Tongue (tissue), 2 donors: ENCODE results near the gene LSM2. TPM values are rescaled to one million over a fixed set of nuclear protein-coding genes. Genes with fewer than 3 reads are reported as not detected.

Source experiments
- DNase-seq: peaks from one replicate; pipeline ENCODE4 v3.0.0-alpha.2; 2015
- total RNA-seq: library from RNA; depleted of rRNA; stranded (reverse); fragments of >200 nt; gene quantifications from one replicate; pipeline ENCODE4 v1.2.3, GENCODE V29; 2014

The LSM2 gene
- total RNA-seq, 1 donor from 2014 or later, result 20.8 TPM

DNA sequence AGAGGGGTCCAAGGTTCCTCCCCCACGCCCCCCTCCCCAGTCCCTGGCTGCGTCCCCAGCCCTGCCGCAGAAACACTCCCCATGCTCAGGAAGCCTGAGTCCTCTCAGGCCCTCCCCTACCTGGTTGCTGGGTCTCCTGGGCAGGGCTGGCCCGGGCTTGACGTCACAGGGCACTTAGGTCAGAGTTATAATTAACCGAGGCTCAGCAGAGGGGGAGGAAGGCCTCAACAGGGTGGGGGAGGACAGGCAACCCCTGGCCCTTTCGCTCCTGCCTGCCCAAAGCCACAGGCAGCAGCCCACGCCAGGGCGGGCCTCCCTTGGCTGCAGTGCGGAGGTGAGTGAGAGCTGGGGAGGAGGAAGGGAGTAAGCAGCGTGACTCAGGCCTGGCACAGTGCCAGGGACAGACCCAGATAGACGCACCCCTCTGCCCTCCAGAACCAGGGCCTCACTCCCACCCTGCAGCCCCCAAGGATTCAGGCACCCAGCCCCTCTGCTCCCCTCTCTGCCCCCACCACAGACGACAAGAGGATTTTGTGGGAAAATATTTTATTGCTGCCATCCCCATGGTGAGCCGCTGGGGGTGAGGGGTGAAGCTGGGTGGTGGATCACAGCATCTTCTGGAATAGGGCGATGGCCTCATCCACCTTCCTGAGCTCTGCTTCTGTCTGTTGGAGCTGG is 29.6 kb downstream of the LSM2 start, which contains the start of gene VWA7:
Gene VWA7, minus strand, starts transcription at position 340 of the 678 bp plus-strand sequence. CDS start 549 bp downstream, outside the sequence.
- peak; percentile 65 for DNase-seq

DNA sequence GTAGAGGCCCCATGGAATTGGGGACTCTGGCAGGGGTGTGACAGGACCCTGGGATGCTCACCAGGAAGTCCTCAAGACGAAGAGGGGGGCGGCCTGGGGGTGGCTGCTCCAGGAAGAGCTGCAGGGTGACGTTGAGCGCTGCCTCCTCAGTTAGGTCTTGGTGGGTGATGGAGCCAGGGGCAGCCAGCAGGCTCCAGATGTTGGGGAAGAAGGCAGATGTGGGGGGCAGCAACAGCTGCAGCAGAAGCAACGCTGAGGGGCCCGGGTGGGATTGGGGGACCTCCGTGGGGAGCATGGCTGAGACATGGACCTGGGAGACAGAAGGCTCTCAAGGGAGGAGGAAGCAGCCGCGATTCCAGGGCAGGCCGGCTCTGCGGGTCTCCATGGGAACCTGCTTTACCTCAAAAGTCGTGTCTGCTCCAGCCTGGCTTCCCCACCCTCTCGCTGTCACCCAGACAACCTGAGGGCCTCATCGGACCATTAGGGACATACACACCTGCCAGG is 30.2 kb downstream of the LSM2 start:
- DNase-seq, result no peak

DNA sequence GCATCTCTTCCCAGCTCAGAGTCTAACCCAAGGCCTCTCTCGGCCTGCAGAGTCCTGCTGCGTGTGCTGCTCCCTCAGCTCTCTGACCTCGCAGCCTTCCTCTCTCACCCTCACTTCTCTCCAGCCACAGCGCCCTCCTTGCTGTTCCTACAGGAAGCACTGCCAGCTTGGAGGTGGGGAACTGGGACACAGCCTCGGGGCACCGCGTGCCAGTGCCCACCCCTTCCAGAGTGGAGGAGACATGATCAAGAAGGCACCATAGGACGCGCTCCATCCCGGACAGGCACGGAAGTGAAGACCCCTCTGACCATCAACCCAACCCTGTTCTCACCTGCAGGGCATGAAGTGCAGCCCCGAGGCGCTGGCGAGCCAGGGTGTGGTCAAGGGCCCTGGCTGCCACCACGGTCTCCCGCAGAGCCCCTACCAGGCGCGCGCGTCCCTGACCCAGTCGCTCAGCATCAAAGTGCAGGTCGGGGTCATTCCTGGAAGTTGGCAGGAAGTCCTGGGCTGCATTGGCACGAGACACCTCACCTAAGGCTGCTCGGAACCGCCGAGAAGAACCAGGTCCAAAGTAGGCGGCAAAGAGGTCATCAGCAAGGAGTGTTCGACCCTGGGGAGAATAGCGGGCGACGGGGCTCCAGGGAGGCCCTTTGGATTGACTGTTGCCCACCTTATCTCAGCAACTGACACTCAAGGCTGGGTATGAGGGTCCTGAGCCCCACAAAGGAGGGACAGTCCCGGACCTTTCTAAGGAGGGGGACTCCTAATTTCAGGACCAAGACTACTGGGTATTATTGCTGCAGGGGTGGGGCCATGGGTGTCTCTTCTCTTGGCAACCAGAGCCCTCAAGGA is 30.9 kb downstream of the LSM2 start:
- no peak for DNase-seq

DNA sequence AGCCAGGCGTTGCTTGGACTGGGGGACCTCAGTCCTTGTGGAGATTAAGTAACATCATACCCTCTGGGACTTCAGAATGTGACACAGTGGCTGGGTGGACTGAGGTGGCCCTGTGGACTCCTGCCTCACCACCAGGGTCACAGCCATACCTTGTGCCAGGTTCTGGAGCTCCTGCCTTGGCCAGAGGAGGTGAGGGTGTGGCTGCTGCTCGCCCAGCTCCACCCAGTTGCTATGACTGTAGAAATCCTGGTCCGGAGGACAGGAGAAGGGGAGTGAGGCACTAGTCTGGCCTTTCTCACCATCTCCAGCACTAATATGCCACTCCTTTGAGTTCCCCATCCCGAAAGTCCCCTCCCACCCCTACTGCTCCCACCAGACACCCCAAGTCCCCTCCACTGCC is 31.6 kb downstream of the LSM2 start:
- no peak for DNase-seq

DNA sequence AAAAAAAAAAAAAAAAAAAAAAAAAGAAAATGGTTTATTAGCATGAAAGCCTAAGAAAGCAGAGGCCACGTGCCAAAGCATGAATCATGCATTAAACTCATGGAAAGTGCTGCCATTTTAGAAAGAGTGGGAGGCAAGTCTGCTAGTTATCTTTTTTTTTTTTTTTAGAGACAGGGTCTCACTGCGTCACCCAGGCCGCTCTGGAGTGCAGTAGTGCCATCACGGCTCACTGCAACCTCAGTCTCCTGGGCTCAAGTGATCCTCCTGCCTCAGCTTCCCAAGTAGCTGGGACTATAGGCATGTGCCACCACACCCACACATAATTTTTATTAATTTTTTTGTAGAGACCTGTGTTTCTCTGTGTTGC is 34.8 kb downstream of the LSM2 start:
- peak; percentile 36 for DNase-seq

DNA sequence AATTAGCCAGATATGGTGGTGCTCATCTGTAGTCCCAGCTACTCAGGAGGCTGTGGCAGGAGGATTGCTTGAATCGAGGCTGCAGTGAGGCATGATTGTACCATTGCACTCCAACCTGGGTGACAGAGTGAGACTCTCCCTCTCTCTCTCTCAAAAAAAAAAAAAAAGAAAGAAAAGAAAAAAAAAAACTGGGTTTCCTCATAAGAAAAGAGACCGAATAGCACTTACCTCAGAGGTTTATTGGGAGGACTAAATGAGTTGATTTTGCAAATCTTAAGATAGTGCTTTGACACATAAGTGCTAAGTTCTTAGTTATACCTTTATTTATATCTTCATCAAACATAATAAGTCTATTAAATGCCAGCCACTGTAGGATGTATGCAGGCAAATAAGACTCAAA is 35.9 kb downstream of the LSM2 start:
- no peak for DNase-seq

DNA sequence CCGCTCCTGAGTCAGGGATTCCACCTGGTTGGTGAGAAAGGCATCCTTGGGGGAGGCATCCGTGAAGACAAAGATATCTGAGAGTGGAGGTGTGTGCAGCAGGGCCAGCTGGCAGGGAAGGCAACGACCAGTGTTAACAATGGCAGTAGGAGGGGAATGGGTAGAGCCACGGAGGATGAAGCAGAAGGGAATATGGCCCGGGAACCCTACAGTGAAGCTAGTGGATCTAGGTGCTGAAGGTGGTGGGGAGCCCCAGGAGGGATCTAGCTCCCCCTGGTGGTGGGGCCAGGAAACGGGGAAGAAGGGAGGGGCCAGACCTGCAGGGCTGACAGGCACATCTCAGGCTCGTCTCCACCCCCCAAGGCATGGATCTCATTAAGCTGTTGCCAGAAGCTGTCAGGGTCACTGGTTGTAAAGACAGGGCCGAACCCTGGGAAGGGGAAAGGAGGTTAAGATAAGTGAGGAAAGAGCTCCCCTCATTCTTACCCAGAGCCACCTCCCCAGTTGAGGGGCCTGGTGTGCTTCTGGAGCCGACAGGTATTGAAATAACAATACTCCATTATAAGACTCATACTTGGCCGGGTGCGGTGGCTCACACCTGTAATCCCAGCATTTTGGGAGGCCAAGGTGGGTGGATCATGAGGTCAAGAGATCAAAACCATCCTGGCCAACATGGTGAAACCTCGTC is 36.9 kb downstream of the LSM2 start:
- DNase-seq, result peak; percentile 31

DNA sequence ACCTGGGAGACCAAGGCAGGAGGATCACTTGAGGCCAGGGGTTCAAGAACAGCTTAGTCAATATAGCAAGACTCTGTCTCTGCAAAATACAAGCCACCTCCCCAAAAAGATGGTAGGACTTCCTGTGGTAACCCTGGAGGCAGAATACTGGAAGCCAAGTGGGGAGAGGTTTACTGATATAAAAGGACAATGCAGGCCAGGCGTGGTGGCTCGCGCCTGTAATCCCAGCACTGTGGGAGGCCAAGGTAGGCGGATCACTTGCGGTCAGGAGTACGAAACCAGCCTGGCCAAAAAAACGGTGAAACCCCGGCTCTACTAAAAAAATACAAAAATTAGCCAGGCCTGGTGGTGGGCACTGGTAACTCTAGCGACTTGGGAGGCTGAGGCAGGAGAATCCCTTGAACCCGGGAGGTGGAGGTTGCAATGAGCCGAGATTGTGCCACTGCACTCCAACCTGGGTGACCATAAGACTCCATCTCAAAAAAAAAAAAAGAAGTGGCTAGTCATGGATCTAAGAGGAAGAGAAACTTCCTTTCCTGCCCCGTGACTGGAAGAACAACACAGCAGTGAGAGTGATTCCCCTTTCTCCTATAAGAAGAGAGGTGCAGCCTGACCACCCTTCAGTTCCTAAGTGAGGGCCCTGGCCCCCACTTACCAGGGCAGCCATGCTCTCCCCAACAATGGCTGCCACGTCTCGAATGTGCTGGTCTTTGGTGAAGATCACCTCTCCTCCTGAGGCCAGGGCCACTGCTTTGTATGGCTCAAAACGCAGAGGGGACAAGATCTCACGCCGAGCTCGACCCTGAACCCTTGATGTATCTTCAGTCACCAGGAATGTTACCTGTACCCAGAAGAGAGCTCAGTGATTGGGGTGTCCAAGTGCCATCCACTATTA is 38.2 kb downstream of the LSM2 start:
- DNase-seq, result no peak

DNA sequence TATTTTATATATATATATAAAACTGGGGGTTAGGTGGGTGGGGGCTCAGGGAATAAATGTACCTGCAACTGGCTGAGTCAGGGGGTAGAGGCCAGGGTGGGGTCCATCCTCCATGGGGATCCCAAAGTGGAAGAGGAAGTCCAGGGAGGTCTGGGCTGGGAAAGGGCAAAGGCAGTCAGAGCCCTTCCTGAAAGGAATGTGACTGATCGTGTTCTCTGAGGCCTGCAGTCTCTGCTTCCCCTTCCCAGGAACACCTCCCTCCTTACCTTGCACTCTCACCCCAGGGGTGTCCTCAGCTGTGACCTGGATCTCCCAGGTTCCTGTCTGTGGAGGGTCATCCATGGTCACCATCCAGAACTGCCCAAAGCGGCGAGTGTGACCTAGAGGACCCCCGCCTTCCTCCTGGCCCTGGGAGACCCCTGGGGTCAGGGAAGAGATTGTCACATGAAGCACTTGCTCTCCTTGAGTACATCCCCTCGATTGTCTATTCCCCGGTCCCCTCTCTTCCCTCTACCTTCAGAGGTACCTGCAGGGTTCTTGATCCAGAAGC is 39.6 kb downstream of the LSM2 start:
- no peak for DNase-seq

DNA sequence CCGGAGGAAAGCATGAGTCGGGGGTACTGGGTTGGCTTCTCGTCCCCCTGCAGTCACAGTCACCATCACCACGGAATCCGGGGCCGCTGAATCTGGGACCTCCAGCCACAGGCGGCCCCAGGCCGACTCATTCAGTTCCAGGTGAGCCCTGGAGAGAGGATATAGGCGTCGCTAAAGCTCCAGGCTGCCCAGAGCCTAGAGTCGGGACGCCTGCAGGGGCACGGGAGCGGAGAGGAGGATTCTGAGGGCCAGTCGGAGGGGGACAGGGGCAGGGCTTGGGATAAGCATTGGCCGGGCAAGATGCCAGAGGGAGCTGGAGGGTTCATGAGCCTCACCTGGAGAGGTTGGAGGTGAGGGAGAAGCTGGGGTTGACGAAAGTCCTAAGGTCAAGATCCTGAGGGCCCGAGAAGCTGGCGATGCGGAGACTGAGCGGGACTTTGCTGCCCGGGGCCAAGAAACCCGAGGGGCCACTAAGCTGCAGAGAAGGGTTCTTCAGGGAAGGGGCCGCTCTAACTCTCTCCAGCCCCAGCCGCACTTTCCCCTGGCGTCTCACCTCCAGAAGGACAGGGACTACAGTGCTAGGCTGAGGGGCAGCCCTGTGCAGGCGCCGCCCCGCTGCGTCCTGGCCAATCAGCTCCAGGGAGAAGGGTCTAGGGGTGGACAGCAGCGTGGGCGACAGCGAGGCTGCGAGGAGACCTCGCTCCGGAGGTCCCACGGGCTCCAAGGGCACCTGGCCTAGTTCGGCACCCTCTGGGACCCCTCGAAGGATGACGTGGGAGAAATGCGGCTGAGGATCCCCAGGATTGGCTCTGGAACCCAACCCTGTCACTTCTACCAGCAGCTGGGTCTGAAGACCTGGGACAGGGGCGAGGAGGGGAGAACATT is 40.6 kb downstream of the LSM2 start:
- no peak for DNase-seq

DNA sequence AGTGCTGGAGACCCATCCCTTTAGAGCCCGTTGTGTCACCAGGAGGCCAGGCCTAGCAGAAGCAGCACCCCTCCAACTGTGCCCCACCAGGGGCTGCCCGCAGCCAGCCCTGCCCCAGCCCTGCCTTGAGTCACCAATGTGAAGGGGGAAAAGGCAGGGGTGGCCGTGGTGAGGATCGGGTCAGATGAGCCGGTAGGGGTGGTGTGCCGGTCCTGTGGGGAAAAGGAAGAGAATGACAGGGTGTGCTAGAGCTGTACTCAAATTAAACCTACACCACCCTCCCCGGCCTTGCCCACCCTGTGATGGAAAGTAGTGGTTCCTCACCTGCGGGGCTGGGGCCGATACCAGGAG is 41.2 kb downstream of the LSM2 start:
- DNase-seq, result no peak

DNA sequence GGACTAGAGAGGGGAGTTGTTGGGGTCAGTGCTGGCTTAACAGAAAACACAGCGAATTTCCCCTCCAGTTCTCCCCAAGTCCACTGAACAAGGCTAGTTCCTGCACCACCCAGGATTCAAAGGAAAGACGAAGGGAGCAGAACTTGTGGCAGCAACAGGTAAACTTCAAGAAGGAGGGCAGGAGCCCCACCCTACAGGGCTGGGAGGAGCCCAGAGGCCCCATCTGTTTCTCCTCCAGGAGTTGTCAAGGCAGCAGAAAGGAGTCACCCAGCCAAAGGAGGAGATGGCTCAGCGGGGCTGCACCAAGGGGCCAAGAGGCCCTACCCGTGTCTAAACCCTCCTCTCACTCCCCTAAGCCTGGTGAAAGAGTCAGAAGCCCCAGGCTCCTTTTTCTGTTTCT is 42.6 kb downstream of the LSM2 start:
- no peak for DNase-seq

DNA sequence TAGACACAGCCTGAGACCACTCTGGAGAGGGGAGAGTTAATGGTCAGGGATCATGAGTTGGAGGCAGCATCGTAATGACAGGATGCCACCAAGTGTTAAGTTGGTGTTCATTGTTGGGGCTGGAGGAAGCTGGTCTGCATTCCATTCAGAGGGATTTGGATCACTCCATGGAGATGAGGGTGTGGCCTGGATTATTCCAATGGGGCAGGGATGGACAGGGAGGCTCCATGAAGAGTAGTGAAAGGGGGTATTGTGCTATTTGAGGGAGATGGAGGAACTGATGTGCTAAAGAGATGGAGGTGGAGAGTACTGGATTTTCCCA is 43.2 kb downstream of the LSM2 start:
- peak; percentile 66 for DNase-seq

DNA sequence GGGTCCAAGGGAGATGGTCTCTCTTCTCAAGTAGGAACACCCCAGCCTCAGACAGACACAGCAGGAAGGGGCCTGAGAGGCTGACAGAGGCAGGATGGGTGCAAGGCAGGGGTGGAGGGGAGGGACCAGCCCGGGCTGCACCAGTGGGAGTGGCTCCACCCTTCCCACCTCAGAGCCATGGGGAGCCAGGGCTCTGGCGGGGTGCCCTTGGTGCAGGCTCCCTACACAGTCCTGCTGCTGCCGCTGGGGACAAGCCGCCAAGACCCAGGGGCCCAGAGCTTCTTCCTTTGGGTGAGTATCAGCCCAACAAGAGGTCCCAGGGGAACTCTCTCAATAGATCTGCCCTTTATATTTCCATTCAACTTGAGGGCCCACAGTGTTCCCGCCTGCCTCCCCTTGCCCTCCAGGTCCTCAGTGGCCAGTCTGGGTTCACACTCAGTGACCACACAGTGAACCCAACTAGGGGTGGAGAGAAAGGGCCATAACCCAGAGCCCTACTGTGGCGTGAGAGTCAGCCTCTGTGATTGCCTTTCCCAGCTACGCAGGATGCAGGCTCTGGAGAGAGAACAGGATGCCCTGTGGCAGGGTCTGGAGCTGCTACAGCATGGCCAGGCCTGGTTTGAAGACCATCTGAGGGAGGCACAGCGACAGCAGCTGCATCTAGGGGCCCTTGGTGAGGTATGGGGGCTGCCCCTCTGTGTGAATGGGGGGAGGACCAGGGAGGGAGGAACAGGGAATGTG is 43.7 kb downstream of the LSM2 start:
- no peak for DNase-seq

DNA sequence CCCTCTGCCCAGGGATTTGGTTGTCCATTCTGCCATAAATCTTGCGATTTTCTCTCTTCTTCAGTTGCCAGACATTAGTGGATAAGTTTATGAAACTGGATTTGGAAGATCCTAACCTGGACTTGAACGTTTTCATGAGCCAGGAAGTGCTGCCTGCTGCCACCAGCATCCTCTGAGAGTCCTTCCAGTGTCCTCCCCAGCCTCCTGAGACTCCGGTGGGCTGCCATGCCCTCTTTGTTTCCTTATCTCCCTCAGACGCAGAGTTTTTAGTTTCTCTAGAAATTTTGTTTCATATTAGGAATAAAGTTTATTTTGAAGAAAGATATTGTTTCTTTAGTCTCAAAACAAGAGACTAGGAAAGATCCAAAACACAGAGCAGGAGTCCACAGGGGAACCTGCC is 44.4 kb downstream of the LSM2 start, which contains the start of gene SAPCD1:
Gene SAPCD1, plus strand, starts transcription at position 301 of the 400 bp plus-strand sequence. CDS start 399 bp downstream, outside the sequence.
- DNase-seq, result no peak

DNA sequence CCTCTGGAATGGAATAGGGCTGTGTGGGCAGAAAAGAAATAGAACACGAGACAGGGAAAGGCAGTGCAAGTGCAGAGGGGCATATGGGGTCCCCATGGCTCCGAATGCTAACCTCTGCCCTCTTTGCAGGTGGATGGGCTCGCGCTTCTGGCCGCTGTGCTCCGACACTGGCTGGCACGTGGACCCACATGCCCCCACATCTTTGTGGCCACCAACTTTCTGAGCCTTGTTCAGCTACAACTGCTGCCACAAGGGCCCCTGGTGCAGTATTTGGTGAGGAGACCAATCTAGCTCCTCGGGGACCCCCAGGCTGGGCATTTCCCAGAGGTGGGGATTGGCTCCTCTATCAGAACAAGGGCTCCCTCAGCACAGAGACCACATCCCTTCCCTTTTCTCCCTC is 45.4 kb downstream of the LSM2 start:
- no peak for DNase-seq

DNA sequence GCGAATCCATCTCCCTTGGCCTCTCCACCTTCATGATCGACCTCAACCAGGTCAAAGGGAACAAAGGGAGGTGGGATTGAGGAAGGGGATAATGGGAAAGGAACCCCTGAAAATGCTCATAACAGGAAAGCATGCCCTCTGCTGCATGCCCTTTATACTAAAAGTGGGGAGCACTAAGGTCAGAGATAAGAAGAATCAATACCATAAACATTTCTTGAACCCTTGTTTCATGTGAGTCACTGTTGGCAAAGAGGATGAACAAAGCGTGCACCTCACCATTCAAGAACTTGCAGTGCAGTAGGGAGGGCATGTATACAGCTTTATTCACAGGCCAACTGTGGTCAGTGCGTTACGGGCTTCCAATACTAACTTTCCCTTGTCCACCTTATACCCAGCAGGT is 46.0 kb downstream of the LSM2 start:
- DNase-seq, result no peak

DNA sequence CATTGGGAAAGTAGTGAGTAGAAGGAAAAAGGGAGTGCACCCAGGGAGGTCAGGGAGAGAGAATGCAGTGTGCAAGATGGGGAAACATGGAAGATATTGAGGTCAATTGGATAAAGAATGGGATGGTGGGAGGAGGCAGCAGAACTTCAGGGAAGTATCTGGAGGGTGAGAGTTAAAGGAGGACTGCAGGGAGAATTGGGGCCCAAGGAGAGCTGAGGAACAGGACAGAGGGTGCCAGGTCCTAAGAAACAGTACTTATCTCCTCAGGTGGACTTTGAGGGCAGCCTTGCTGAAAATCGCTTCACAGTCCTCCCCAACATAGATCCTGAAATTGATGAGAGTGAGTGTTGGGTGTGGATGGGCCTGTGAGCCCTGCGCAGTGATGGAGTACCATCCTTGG is 48.5 kb downstream of the LSM2 start:
- DNase-seq, result no peak

DNA sequence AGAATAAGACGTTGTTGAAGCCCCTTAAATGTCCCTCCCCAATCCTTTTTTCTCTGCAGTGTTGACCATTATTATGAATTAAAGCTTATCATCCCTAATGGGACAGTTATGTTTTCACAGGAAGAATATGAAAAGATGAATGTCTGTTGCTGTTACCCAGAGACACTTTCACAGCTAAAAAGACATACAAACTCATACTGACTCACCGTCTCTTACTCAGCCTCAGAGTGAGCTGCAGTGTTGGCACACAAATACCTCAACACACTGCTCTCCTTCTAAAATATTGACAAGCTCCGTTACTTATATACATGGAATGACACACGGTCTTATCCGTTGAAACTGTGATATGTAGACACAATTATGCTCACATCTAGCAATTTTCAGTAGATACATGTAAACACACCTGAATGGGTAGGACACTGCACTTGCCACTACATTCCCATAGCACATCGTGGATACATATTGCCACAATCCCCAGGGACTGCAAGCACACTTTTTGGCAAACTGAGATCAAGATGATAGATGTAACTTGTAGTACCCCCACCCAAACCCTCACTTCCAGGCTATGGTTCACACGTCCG is 53.9 kb downstream of the LSM2 start:
- no peak for DNase-seq
